Dendritic cell treated with granulocyte-macrophage colony-stimulating factor and Interleukin-4, amounts not matched to agents 40 ng/mL and 50 ng/mL, for 4 days (primary cell): ENCODE data around the gene EVC2.

ENCODE experiments used
- H3K27ac Mint-ChIP-seq: one replicate; pipeline ENCODE4 v1.8.0; 2022; ENCODE audit warnings: mild to moderate bottlenecking, mixed read lengths
- H3K27me3 Mint-ChIP-seq: one replicate; pipeline ENCODE4 v1.8.0; 2022; ENCODE audit warnings: mild to moderate bottlenecking, mixed read lengths
- H3K36me3 Mint-ChIP-seq: one replicate; pipeline ENCODE4 v1.8.0; 2022; ENCODE audit warnings: low read depth, mixed read lengths
- H3K4me1 Mint-ChIP-seq: one replicate; pipeline ENCODE4 v1.8.0; 2022; ENCODE audit warnings: low read depth, mixed read lengths
- H3K4me3 Mint-ChIP-seq: one replicate; pipeline ENCODE4 v1.8.0; 2022; ENCODE audit warnings: mild to moderate bottlenecking, moderate library complexity, mixed read lengths
- H3K9me3 Mint-ChIP-seq: one replicate; pipeline ENCODE4 v1.8.0; 2022; ENCODE audit warnings: mixed read lengths
- intact Hi-C: fragments of 100-400 bp; cut with micrococcal nuclease; formaldehyde crosslinking; loops from one replicate; pipeline ENCODE4 v1.15.0; 2022

The EVC2 gene

DNA sequence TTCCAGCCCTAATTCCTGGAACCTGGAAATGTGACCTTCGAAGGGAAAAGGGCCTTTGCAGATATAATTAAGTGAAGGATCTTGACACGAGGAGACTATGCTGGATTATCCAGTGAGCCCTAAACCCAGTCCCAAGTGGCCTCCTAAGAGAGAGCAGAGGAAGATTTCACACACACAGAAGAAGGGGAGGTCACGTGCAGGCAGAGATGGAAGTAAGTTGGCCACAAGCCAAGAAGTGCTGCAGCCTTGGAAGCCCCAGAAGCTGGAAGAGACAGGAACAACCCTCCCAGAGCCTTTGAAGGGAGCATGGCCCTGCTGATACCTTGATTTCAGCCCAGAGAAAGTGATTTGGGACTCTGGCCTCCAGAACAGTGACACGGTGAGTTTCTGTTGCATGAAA, 51.9 kb downstream of the EVC2 start:
- Mint-ChIP-seq H3K9me3 (no peaks in the 10 kb centered on the region), H3K4me3 (no peak overlapping the region), H3K4me1 (no peaks in the 10 kb centered on the region), H3K27ac (no peak overlapping the region), H3K36me3 (no peaks in the 10 kb centered on the region), H3K27me3 (peaks cover 1% of the 10 kb centered on the region)
- intact Hi-C loops: no loop called here

DNA sequence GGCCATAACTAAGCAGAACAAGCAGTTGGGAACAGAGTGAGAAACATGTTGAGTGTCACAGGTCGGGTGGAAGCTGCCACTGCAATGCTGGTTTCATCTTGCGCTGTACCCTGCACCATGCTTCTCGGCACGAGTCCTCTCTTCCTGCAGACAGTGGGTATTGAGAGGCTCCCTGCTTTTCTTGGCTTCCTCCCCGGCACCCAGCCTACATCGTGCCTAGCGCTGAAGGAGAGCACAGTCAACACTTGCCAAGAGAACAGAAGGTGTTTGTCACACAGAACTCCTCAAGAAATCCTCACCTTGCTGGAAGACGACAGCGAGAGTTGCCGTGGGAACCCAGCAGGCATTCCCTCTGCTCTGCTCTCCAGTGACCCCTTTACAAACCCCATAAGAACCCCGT, 53.6 kb downstream of the EVC2 start:
- Mint-ChIP-seq H3K4me1 (peaks cover 5% of the 10 kb centered on the region), H3K4me3 (no peak overlapping the region), H3K27ac (no peak overlapping the region), H3K36me3 (no peaks in the 10 kb centered on the region), H3K27me3 (peaks cover 1% of the 10 kb centered on the region), H3K9me3 (no peaks in the 10 kb centered on the region)
- intact Hi-C loops: no loop called here

DNA sequence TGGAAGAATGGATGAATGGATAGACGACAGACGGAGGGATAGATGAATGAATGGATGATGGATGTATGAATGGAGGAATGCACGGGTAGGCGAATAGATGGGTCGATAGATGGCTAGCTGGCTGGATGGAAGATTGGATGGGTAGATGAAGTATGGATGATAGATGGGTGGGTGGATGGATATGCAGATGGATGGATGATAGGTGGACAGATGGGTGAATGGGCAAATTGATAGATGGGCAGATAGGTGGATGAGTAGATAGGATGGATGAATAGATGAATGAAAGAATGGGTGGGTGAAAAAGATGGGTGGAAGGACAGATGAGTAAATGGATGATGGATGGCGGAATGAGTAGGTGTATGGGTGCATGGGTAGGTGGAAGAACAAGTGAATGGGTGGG, 57.3 kb downstream of the EVC2 start:
- Mint-ChIP-seq H3K27me3 (peaks cover 1% of the 10 kb centered on the region), H3K36me3 (no peaks in the 10 kb centered on the region), H3K4me1 (peaks cover 5% of the 10 kb centered on the region), H3K4me3 (no peak overlapping the region), H3K9me3 (no peaks in the 10 kb centered on the region), H3K27ac (no peak overlapping the region)
- intact Hi-C loops: no loop called here

DNA sequence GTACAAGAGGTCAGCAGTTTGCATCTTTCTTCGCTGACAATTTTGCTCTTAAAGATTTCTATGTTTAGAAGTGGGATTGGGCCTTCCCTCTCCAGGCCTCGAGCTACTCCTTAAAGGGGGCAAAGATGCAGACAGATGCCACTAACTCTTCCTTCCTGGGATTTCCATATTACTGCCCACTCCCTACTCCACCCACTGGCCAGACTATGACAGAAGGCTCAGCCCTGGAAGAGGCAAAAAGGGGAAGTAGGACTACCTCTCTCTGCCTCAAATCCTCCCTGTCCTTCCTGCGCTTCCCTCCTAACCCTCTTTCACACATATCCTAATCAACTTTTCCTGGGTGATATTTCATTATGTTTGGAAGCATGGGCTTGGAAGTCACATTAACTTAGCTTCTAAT, 58.3 kb downstream of the EVC2 start:
- Mint-ChIP-seq H3K9me3 (no peaks in the 10 kb centered on the region), H3K27ac (no peak overlapping the region), H3K27me3 (peaks cover 1% of the 10 kb centered on the region), H3K4me1 (peaks cover 5% of the 10 kb centered on the region), H3K4me3 (no peak overlapping the region), H3K36me3 (no peaks in the 10 kb centered on the region)
- intact Hi-C loops: no loop called here

DNA sequence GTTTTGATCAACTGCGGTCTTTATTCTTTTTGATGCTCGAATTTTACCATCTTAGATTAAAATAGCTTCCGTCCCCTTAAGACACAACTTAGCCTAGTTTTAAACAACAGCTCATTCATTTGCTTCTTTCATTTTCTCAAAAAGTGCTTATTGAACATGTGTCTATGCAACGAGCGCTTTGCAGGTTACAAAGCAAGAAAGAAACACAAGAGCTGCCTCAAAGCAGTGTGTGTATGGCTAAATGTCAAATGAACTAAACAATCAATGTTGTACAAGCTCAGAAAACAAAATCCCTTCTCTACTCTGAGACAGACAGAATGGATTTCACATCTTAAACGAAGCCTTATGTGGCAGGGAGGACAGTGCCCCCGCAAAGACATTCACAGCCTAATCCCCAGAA, 61.0 kb downstream of the EVC2 start:
- Mint-ChIP-seq H3K4me3 (no peak overlapping the region), H3K27me3 (peaks cover 1% of the 10 kb centered on the region), H3K4me1 (peaks cover 5% of the 10 kb centered on the region), H3K27ac (no peak overlapping the region), H3K9me3 (no peaks in the 10 kb centered on the region), H3K36me3 (no peaks in the 10 kb centered on the region)
- intact Hi-C loops: no loop called here

DNA sequence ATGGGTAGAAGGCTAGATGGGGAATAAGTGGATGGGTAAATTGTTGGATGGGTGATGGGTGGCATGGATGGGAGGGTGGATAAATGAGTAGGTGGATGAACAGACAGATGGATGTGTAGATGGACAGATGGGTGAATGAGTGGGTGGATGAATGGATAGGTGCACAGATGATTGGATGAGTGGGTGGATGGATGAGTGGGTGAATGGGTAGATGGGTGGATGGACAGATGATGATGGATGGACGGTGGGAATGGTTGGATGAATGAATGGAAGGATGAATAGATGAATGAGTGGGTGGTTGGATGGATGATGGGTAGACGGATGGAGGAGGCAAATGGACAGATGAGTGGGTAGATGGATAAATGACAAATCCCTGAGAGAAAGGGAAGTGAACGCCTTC, 68.3 kb downstream of the EVC2 start:
- H3K4me3 Mint-ChIP-seq: no peak overlapping the region
- intact Hi-C loops: no loop called here
- no peaks in the 10 kb centered on the region for H3K27me3 Mint-ChIP-seq
- H3K9me3 Mint-ChIP-seq: no peaks in the 10 kb centered on the region
- H3K4me1 Mint-ChIP-seq: no peaks in the 10 kb centered on the region
- H3K27ac Mint-ChIP-seq: no peak overlapping the region
- no peaks in the 10 kb centered on the region for H3K36me3 Mint-ChIP-seq

DNA sequence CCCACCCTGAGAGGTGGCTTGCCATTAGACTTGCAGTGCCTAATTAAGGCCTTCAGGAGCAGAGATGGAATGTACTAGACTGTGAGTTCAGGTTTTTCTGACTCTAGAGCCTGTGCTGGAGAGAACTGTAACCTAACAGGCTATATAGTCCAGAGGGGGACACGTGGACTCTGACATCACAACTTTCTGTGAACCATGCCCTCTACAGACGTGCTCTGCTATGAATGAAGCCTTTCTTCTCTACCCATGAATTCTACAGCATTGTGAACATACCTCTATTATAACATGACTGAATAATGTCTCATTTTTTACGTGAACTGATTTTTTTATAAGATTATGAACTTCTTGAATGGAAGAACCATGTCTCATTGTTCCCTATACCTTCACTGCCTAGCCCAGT, 68.8 kb downstream of the EVC2 start:
- Mint-ChIP-seq H3K27ac (no peak overlapping the region), H3K27me3 (no peaks in the 10 kb centered on the region), H3K9me3 (no peaks in the 10 kb centered on the region), H3K36me3 (no peaks in the 10 kb centered on the region), H3K4me3 (no peak overlapping the region), H3K4me1 (no peaks in the 10 kb centered on the region)
- intact Hi-C loops: no loop called here

DNA sequence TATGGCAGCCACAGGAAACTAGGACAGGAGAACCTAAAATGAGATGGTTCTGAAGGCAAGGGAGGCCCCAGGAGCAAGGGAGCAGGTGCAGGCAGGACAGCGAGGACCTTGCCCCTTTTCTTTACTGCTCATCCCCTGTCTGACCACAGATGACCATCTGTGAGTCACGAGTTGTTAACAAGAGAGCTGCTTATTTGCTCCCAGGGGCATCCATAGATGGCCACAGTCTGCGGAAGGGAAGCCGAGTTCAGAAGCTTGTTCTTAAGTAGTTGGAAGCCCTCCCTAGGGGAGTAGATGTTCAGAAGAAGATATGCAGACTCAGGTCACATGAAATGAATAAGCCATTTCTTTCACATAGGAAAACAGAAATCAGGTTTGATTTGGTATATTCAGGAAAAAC, 69.4 kb downstream of the EVC2 start:
- Mint-ChIP-seq H3K36me3 (no peaks in the 10 kb centered on the region), H3K27me3 (no peaks in the 10 kb centered on the region), H3K4me1 (no peaks in the 10 kb centered on the region), H3K9me3 (no peaks in the 10 kb centered on the region), H3K27ac (no peak overlapping the region), H3K4me3 (no peak overlapping the region)
- intact Hi-C loops: no loop called here

DNA sequence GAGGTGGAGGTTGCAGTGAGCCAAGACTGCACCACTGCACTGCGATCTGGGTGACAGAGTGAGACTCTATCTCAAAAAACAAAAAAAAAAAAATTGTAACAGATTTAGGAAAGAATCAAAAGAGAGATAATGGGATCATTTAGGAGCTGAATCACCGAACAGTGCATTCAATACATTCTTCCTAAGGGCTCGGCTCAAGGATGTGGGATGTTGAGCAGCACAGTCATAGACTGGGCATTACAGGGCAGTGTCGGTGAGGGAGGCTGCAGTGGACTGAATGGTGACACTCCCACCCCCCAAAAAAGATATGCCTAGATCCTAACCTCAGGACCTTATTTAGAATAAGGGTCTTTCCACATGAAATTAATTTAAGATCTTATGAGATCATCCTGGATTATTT, 70.0 kb downstream of the EVC2 start:
- no peaks in the 10 kb centered on the region for H3K27me3 Mint-ChIP-seq
- intact Hi-C loops: no loop called here
- no peaks in the 10 kb centered on the region for H3K36me3 Mint-ChIP-seq
- no peaks in the 10 kb centered on the region for H3K4me1 Mint-ChIP-seq
- H3K4me3 Mint-ChIP-seq: no peak overlapping the region
- H3K27ac Mint-ChIP-seq: no peak overlapping the region
- H3K9me3 Mint-ChIP-seq: no peaks in the 10 kb centered on the region

DNA sequence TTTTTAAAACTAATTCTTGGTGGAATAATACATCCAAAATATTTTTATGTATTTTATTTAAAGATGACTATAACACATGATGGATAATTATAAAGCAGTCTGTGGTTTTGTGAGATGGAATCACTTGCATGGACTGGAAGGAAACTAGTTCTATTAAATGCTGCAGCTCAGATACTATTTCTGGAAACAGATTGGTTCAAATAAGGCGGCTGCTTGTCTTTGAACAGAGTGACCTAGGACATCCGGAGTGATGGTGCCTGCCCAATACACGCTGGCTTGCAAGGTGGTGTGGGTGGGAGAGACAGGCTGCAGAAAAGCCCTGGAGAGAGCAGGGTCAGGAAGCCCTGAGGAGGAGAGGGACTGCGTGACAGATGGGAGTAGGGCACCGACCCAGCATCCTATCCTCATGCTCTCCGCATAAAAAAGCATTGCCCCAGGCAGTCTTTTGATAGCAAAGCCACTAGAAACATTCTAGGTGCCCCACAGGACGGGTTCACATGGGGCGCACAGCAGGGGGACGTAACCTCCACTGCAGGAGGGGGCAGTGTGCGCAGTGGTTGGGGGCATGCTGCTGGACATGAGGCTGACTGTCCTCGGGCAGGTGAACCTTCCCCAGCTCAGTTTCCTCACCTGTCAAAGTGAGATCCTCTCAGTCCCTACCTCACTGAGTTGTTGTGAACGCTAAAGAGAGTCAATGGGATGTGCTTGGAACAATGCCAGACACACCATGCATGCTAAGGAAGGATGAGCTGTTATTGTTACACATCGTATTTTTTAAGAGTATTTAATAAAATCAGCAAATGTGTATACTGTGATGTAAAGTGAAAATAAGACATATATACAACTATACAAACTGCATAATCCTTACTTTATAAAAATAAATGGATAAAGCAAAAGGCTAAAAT, 71.3 kb downstream of the EVC2 start:
- H3K27me3 Mint-ChIP-seq: no peaks in the 10 kb centered on the region
- H3K4me3 Mint-ChIP-seq: no peak overlapping the region
- H3K27ac Mint-ChIP-seq: no peak overlapping the region
- H3K36me3 Mint-ChIP-seq: no peaks in the 10 kb centered on the region
- H3K4me1 Mint-ChIP-seq: no peaks in the 10 kb centered on the region
- no peaks in the 10 kb centered on the region for H3K9me3 Mint-ChIP-seq
- intact Hi-C loops: no loop called here

DNA sequence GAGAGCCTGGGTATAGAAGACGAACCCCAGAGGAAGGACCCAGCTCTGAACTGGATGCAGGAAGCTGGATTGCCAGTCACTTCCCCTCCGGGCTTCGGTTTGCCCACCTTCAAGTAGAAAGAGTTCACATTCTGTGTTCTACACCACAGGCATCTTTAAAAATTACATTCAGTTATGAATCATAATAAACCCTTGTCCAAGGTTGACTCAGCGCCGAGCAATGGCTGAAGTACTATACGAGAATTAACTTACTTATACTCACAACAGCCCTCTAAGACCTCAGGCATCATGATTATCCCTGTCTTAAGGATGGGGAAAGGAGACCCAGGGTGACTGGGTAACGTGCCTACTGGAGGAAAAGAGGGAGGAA, 72.5 kb downstream of the EVC2 start:
- no peak overlapping the region for H3K27ac Mint-ChIP-seq
- no peaks in the 10 kb centered on the region for H3K27me3 Mint-ChIP-seq
- no peaks in the 10 kb centered on the region for H3K36me3 Mint-ChIP-seq
- H3K4me3 Mint-ChIP-seq: no peak overlapping the region
- intact Hi-C loops: no loop called here
- no peaks in the 10 kb centered on the region for H3K9me3 Mint-ChIP-seq
- peaks cover 7% of the 10 kb centered on the region for H3K4me1 Mint-ChIP-seq

DNA sequence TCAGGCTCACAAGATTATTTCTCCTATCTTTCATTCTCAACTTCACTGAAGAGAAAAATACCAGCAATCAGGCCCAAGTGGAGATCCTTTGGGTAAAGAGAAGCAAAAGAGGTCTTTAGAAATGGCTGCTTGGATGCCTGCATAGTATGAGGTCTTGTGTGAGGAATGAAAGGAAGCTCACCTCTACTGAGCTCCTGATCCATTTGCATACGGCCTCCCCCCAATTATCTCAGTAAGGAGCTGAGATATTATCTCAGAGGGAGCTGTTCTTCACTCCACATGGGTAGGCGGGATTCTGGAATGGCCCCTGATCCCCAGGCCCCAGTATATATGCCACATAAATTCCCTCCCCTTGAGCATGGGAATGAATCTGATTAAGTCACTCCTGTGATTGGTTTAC, 75.8 kb downstream of the EVC2 start:
- H3K4me1 Mint-ChIP-seq: peaks cover 7% of the 10 kb centered on the region
- intact Hi-C loops: no loop called here

DNA sequence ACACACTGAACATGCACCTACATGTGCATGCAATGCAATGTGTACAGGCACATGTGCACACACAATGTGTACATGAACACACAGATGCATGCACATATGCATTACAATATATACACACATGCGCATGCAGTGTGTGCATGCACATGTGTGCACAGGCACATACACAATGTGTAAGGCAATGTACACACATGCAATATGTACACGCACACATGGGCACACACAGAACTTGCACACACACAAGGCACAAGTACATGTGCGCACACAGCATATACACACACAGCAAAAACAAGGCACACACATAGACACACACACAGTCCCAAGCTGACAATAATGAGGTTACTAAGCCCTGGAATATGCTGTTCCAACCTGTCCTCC, 76.3 kb downstream of the EVC2 start:
- no peaks in the 10 kb centered on the region for H3K27me3 Mint-ChIP-seq
- H3K4me3 Mint-ChIP-seq: no peak overlapping the region
- H3K9me3 Mint-ChIP-seq: no peaks in the 10 kb centered on the region
- H3K4me1 Mint-ChIP-seq: peaks cover 7% of the 10 kb centered on the region
- H3K36me3 Mint-ChIP-seq: no peaks in the 10 kb centered on the region
- intact Hi-C loops: no loop called here
- no peak overlapping the region for H3K27ac Mint-ChIP-seq

More for the DNA sequence above, 75.8 kb downstream of the EVC2 start:
- Mint-ChIP-seq H3K36me3 (no peaks in the 10 kb centered on the region), H3K4me3 (no peak overlapping the region), H3K9me3 (no peaks in the 10 kb centered on the region), H3K27ac (no peak overlapping the region), H3K27me3 (no peaks in the 10 kb centered on the region)

DNA sequence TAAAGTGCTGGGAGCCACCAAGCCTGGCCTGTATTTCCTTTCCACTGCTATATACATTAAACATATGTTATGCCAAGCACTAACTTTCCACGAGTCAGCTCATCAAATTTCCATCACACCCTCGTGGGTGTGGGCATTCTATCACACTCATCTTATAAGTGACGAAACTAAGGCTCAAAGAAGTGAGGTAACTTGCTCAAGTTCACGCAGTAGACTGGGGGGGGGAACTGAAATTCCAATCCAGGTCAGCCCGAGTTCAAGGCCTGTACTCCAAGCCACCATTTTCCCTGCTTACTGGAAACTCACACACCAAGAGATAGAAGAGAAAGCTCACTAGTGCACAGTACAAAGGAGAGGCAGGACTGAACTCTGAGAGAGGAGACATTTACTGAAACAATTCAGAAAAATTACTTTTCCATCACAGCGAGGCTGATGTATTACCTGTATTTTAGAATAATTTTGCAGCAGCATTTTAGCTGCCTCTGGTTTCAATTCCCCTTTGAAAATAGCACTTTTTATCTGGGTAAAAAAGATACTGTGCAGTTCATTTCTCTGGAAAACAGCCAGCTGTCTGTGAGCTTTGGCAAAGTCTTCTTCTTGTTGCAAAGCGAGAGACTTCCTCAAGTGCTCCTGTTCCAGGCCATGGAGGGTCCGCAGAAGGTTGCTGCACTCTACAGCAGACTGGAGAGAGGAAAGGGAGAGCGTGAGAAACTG, 76.8 kb downstream of the EVC2 start:
- intact Hi-C loops: no loop called here
- H3K36me3 Mint-ChIP-seq: no peaks in the 10 kb centered on the region
- no peak overlapping the region for H3K27ac Mint-ChIP-seq
- peaks cover 7% of the 10 kb centered on the region for H3K4me1 Mint-ChIP-seq
- no peaks in the 10 kb centered on the region for H3K27me3 Mint-ChIP-seq
- no peaks in the 10 kb centered on the region for H3K9me3 Mint-ChIP-seq
- no peak overlapping the region for H3K4me3 Mint-ChIP-seq

DNA sequence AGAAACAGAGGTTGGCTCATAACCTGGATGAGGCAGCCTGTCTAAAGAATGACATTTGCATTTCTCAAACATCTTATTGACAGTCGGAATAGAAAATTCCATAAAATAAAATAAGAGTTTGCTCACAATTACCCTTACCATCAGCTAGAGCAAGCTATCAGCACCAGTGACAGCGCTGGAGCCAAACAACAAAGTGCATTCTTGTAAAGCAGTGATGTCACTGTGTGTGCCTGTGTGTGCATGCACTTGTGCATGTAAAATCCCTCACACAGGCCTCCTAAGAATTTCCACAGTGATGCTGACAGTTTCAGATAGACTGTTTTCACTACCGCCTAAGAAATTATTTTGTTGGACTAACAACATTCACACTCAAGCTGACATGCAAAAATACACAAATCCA, 77.6 kb downstream of the EVC2 start:
- no peaks in the 10 kb centered on the region for H3K9me3 Mint-ChIP-seq
- no peaks in the 10 kb centered on the region for H3K27me3 Mint-ChIP-seq
- H3K27ac Mint-ChIP-seq: no peak overlapping the region
- H3K4me1 Mint-ChIP-seq: peaks cover 7% of the 10 kb centered on the region
- intact Hi-C loops: no loop called here
- no peak overlapping the region for H3K4me3 Mint-ChIP-seq
- no peaks in the 10 kb centered on the region for H3K36me3 Mint-ChIP-seq
